ENCODE data around the gene ACTG2. TPM values are rescaled to one million over a fixed set of nuclear protein-coding genes. Genes with fewer than 3 reads are reported as not detected.
"Not testable (repeated sequence)": the region's sequence is repeated elsewhere in the genome, so short reads cannot be mapped to it uniquely, and the experiment has no call there.

Gene ACTG2
- total and polyA plus RNA-seq, 4 donors: 20.5 to 82.9 (median 44.7) TPM

DNA sequence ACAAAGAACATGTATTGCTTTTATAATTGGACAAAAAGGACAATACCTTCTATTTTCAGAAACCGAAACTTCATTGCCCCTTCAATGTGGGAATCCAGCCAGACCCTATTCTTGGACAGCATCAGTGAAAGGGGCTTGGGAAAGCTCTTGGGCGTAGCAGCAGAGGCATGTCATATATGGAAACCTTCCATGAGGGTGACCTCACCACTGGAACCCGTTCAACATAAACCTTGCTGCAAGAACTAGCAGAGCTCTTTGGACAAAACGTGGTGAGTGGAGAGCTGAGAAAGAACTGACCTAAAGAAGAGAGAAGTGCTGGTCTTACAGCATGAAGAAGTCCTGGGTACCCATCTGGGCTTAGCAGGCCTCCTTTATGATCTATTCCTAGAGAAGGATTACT is 22.7 kb upstream of the ACTG2 start:
- Histone ChIP-seq H3K36me3 (ENCODE audit: control insufficient read depth in 4 of 4, insufficient read depth in 4 of 4, low read length in 4 of 4) (peaks cover 0 to 11% (median 9%) of the 10 kb centered on the region in 4 donors), H3K9ac (ENCODE audit: insufficient read depth in 1 of 2, low read length in 2 of 2) (peak overlapping the region in 1 of 2 donors; percentile 51), H3K9me3 (ENCODE audit: control insufficient read depth in 4 of 4, insufficient read depth in 3 of 4, low read length in 3 of 4) (no peaks in the 10 kb centered on the region), H3K4me3 (no peak overlapping the region), H3K27ac (ENCODE audit: low read depth in 1 of 2, low read length in 1 of 2) (no peak overlapping the region), H3K4me1 (ENCODE audit: control insufficient read depth in 5 of 5, insufficient read depth in 5 of 5, low read length in 5 of 5) (peaks cover 0 to 2% (median 0%) of the 10 kb centered on the region in 5 donors), H3K27me3 (ENCODE audit: control insufficient read depth in 3 of 3, insufficient read depth in 3 of 3, low read length in 2 of 3) (no peaks in the 10 kb centered on the region)
- TF ChIP-seq, protein P1, sequence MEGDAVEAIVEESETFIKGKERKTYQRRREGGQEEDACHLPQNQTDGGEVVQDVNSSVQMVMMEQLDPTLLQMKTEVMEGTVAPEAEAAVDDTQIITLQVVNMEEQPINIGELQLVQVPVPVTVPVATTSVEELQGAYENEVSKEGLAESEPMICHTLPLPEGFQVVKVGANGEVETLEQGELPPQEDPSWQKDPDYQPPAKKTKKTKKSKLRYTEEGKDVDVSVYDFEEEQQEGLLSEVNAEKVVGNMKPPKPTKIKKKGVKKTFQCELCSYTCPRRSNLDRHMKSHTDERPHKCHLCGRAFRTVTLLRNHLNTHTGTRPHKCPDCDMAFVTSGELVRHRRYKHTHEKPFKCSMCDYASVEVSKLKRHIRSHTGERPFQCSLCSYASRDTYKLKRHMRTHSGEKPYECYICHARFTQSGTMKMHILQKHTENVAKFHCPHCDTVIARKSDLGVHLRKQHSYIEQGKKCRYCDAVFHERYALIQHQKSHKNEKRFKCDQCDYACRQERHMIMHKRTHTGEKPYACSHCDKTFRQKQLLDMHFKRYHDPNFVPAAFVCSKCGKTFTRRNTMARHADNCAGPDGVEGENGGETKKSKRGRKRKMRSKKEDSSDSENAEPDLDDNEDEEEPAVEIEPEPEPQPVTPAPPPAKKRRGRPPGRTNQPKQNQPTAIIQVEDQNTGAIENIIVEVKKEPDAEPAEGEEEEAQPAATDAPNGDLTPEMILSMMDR (IDR thresholded peaks at IDR 0.05; ENCODE audit: control extremely low read depth, extremely low read depth): no peak
- ATAC-seq (ENCODE audit: insufficient read depth, low FRiP score) (no peak), DNase-seq (peak; percentile 77 to 95 (median 87))
- WGBS, 2 donors: 37 to 74% methylated on average over 4 of the region's 4 CpGs

DNA sequence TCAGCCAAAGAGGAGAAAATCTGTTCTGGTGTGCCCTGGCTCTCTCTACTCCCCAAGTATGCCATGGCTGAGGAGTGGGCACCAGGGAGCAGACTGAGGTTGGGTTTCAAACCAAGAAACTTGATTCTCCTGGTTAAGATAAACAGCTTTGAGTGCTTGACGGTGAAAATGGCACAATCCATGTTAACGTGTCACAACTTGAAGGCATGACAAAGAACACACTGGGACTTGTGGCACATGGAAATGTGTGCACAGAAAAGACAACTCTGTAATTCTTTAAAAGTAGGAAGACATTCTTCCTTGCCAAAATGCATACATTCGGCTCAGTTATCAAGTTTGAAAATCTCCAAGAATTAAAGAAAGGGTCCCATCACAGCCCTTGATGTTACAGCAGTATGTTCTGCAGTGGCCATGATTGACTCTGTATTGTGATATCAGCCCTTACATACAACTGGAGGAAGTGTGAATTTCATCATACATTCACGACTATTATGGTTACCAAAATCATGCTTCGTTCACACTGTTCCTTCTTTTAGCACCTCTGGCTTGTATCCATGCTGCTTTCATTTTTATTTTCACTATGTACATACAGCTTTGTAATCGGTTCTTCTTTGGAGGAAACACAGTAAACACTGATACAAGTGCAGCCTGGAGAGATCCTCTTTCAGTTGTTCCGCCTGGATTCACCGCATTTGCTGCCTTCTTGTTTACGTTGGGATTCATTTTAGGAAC is 15.6 kb upstream of the ACTG2 start:
- Histone ChIP-seq H3K4me3 (no peak overlapping the region), H3K4me1 (ENCODE audit: control insufficient read depth in 5 of 5, insufficient read depth in 5 of 5, low read length in 5 of 5) (no peaks in the 10 kb centered on the region), H3K27me3 (ENCODE audit: control insufficient read depth in 3 of 3, insufficient read depth in 3 of 3, low read length in 2 of 3) (no peaks in the 10 kb centered on the region), H3K27ac (ENCODE audit: low read depth in 1 of 2, low read length in 1 of 2) (no peak overlapping the region), H3K36me3 (ENCODE audit: control insufficient read depth in 4 of 4, insufficient read depth in 4 of 4, low read length in 4 of 4) (no peaks in the 10 kb centered on the region), H3K9ac (ENCODE audit: insufficient read depth in 1 of 2, low read length in 2 of 2) (no peak overlapping the region), H3K9me3 (ENCODE audit: control insufficient read depth in 4 of 4, insufficient read depth in 3 of 4, low read length in 3 of 4) (no peaks in the 10 kb centered on the region)
- no peak for ATAC-seq (ENCODE audit: insufficient read depth, low FRiP score)
- peak in 1 of 3 donors; percentile 7 for DNase-seq
- WGBS, 2 donors: 50 to 52% methylated on average over 9 of the region's 9 CpGs
- TF ChIP-seq, protein P1 (IDR thresholded peaks at IDR 0.05; ENCODE audit: control extremely low read depth, extremely low read depth): no peak

DNA sequence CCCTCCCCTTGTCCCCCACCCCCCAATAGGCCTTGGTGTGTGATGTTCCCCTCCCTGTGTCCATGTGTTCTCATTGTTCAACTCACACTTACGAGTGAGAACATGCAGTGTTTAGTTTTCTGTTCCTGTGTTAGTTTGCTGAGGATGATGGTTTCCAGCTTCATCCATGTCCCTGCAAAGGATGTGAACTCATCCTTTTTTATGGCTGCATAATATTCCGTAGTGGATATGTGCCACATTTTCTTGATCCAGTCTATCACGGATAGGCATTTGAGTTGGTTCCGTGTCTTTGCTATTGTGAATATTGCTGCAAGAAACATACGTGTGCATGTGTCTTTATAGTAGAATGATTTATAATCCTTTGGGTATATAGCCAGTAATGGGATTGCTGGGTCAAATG is 14.8 kb upstream of the ACTG2 start:
- H3K9ac ChIP-seq (ENCODE audit: insufficient read depth in 1 of 2, low read length in 2 of 2); H3K36me3 ChIP-seq (ENCODE audit: control insufficient read depth in 4 of 4, insufficient read depth in 4 of 4, low read length in 4 of 4); ATAC-seq (ENCODE audit: insufficient read depth, low FRiP score); H3K27ac ChIP-seq (ENCODE audit: low read depth in 1 of 2, low read length in 1 of 2); H3K4me3 ChIP-seq; H3K4me1 ChIP-seq (ENCODE audit: control insufficient read depth in 5 of 5, insufficient read depth in 5 of 5, low read length in 5 of 5); DNase-seq; H3K9me3 ChIP-seq (ENCODE audit: control insufficient read depth in 4 of 4, insufficient read depth in 3 of 4, low read length in 3 of 4); H3K27me3 ChIP-seq (ENCODE audit: control insufficient read depth in 3 of 3, insufficient read depth in 3 of 3, low read length in 2 of 3): not testable (repeated sequence)
- WGBS, 2 donors: 93 to 98% methylated on average over 5 of the region's 5 CpGs

DNA sequence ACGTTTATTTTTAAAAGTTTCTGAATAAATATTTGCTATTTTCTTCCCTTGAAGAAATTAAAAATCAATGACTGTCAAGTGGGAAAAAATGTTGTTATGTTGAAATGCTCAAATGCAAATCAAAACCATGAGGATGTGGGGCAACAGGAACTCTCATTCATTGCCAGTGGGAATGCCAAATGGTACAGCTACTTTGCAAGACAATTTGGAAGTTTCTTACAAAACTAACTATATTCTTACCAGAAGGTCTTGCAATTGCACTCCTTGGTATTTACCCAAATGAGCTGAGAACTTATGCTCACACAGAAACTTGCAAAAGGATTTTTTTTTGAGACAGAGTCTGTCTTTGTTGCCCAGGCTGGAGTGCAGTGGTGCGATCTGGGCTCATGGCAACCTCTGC is 7.4 kb upstream of the ACTG2 start:
- H3K27ac ChIP-seq (ENCODE audit: low read depth in 1 of 2, low read length in 1 of 2): no peak overlapping the region
- H3K9ac ChIP-seq (ENCODE audit: insufficient read depth in 1 of 2, low read length in 2 of 2): no peak overlapping the region
- H3K27me3 ChIP-seq (ENCODE audit: control insufficient read depth in 3 of 3, insufficient read depth in 3 of 3, low read length in 2 of 3): peaks cover 0 to 3% (median 2%) of the 10 kb centered on the region in 3 donors
- no peaks in the 10 kb centered on the region for H3K4me1 ChIP-seq (ENCODE audit: control insufficient read depth in 5 of 5, insufficient read depth in 5 of 5, low read length in 5 of 5)
- H3K4me3 ChIP-seq: no peak overlapping the region
- DNase-seq (no peak), ATAC-seq (ENCODE audit: insufficient read depth, low FRiP score) (no peak)
- no peaks in the 10 kb centered on the region for H3K9me3 ChIP-seq (ENCODE audit: control insufficient read depth in 4 of 4, insufficient read depth in 3 of 4, low read length in 3 of 4)
- H3K36me3 ChIP-seq (ENCODE audit: control insufficient read depth in 4 of 4, insufficient read depth in 4 of 4, low read length in 4 of 4): no peaks in the 10 kb centered on the region
- WGBS, 2 donors: 62 to 68% methylated on average over 2 of the region's 2 CpGs
- TF ChIP-seq, protein P1 (IDR thresholded peaks at IDR 0.05; ENCODE audit: control extremely low read depth, extremely low read depth): no peak

All from lung (tissue), 12 donors.